Right atrium auricular region (tissue), 2 donors: Measurements from ENCODE around the gene UXT. TPM values are rescaled to one million over a fixed set of nuclear protein-coding genes. Genes with fewer than 3 reads are reported as not detected.
"Not testable (repeated sequence)": the region's sequence is repeated elsewhere in the genome, so short reads cannot be mapped to it uniquely, and the experiment has no call there.

ENCODE experiments used
- DNase-seq: peaks from one replicate; pipeline ENCODE4 v3.0.0-alpha.2; 2019; ENCODE audit warnings: low spot score
- H3K27ac ChIP-seq, 2 donors: fragments of 200-600 bp; sonication (generic); 1 replicate in 1 of 2; 2 replicates in 1 of 2; pipeline ENCODE4 v1.5.1; 2016 to 2019
- H3K27me3 ChIP-seq, 2 donors: fragments of 200-600 bp; sonication (generic); one replicate each; pipeline versions ENCODE4 v1.5.1 to v1.6.0; 2017 to 2019
- H3K36me3 ChIP-seq: fragments of 200-600 bp; sonication (generic); one replicate; pipeline ENCODE4 v1.5.1; 2016
- H3K4me1 ChIP-seq, 2 donors: fragments of 200-600 bp; sonication (generic); one replicate each; pipeline versions ENCODE4 v1.5.1 to v1.6.0; 2017 to 2019
- H3K4me3 ChIP-seq, 2 donors: fragments of 200-600 bp; sonication (generic); 1 replicate in 1 of 2; 2 replicates in 1 of 2; pipeline ENCODE4 v1.5.1; 2017 to 2019; ENCODE audit warnings: mild to moderate bottlenecking in 1 of 2, moderate library complexity in 1 of 2
- H3K9me3 ChIP-seq, 2 donors: fragments of 200-600 bp; sonication (generic); one replicate each; pipeline ENCODE4 v1.5.1; 2019
- CTCF ChIP-seq, 2 donors: fragments of 200-600 bp; sonication (generic); IDR thresholded peaks; one replicate each; pipeline ENCODE4 v1.5.1; 2019; ENCODE audit warnings: antibody characterized with exemption in 2 of 2
- total RNA-seq, 2 donors: library from RNA; depleted of rRNA; stranded (reverse); fragments of >200 nt; gene quantifications; one replicate each; pipeline ENCODE4 v1.1.0, GENCODE V29; 2016

Gene UXT
- total RNA-seq, 2 donors from 2014 or later: 108 to 158 TPM

- no peak for TF ChIP-seq CTCF (IDR thresholded peaks at IDR 0.05)
- DNase-seq: no peak
- no peak overlapping the region for H3K4me3 ChIP-seq
- H3K27ac ChIP-seq: no peak overlapping the region
- H3K36me3 ChIP-seq: no peaks in the 10 kb centered on the region
- H3K9me3 ChIP-seq: no peaks in the 10 kb centered on the region
- H3K4me1 ChIP-seq: no peaks in the 10 kb centered on the region
- no peaks in the 10 kb centered on the region for H3K27me3 ChIP-seq
Measured at GRCh38 chrX:47690175-47690574, 31.2 kb upstream of the UXT start.

DNA sequence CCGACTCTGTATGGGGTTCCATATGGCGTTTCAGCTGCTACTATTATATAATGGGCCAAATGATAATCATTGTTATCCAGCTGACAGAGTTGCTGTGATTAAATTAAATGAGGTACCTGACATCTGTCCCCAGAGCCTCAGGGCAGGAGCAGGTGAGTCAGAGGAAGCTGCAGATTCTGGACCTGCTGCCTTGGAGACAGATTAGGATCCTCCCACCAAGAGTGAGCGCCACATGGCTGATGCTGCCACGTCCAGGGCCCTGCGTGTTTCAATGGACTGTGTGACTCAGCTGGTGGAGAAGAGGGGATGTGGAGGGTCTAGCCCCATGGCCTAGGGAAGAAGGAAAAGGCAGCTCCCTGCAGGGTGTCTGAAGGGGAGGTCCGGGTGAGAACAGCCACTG is 28.3 kb upstream of the UXT start:
- no peaks in the 10 kb centered on the region for H3K4me1 ChIP-seq
- H3K4me3 ChIP-seq: no peak overlapping the region
- no peak for DNase-seq
- no peaks in the 10 kb centered on the region for H3K9me3 ChIP-seq
- H3K27ac ChIP-seq: no peak overlapping the region
- H3K27me3 ChIP-seq: no peaks in the 10 kb centered on the region
- no peak for TF ChIP-seq CTCF (IDR thresholded peaks at IDR 0.05)
- no peaks in the 10 kb centered on the region for H3K36me3 ChIP-seq

- Histone ChIP-seq H3K36me3 (no peaks in the 10 kb centered on the region), H3K4me3 (no peak overlapping the region), H3K27me3 (no peaks in the 10 kb centered on the region), H3K27ac (no peak overlapping the region), H3K4me1 (no peaks in the 10 kb centered on the region), H3K9me3 (no peaks in the 10 kb centered on the region)
- TF ChIP-seq CTCF (IDR thresholded peaks at IDR 0.05): no peak
- DNase-seq: no peak
Measured at GRCh38 chrX:47683829-47684205, 24.8 kb upstream of the UXT start.

GRCh38 chrX:47683184-47683828 is 24.3 kb upstream of the UXT start:
- no peaks in the 10 kb centered on the region for H3K4me1 ChIP-seq
- H3K27me3 ChIP-seq: no peaks in the 10 kb centered on the region
- DNase-seq: no peak
- no peaks in the 10 kb centered on the region for H3K9me3 ChIP-seq
- no peak overlapping the region for H3K27ac ChIP-seq
- TF ChIP-seq CTCF (IDR thresholded peaks at IDR 0.05): no peak
- no peaks in the 10 kb centered on the region for H3K36me3 ChIP-seq
- H3K4me3 ChIP-seq: no peak overlapping the region

DNA sequence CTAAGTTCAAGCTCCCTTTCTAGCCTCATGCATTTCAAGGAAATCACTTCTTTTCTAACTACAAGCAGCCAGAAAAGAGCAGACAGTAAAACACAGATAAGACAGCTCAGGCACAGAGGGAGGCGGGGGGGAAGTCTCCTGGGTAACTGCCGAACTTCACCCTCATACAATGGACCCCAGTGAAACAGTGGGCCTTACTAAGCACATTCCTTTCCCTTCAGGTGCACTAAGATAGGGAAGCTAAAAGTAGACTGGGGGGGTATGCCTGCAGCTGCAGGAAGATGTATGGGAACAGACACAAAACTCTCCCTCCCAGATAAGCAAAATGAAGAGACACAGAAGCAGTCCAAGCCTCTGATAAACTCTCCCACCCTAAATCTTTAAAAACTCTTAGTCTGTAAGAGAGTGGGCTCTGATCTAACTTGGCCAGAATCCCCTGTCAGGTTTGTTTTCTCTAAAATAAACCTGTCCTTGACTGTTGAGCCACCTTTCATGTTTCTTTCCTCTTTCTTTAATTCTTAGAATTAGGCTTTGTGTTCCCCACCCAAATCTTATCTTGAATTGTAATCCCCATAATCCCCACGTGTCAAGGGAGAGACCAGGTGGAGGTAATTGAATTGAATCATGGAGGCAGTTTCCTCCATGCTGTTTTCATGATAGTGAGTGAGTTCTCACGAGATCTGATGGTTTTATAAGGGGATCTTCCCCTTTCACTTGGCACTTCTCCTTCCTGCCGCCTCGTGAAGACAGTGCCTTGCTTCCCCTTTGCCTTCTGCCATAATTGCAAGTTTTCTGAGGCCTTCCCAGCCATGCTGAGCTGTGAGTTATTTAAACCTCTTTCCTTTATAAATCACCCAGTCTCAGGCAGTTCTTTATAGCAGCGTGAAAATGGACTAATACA is 17.2 kb upstream of the UXT start:
- not testable (repeated sequence) for H3K4me3 ChIP-seq, H3K4me1 ChIP-seq, H3K27ac ChIP-seq, H3K27me3 ChIP-seq, H3K9me3 ChIP-seq, DNase-seq, H3K36me3 ChIP-seq

GRCh38 chrX:47674776-47675175 is 15.8 kb upstream of the UXT start:
- no peak for TF ChIP-seq CTCF (IDR thresholded peaks at IDR 0.05)
- no peaks in the 10 kb centered on the region for H3K36me3 ChIP-seq
- H3K27ac ChIP-seq: no peak overlapping the region
- H3K9me3 ChIP-seq: no peaks in the 10 kb centered on the region
- no peaks in the 10 kb centered on the region for H3K4me1 ChIP-seq
- DNase-seq: no peak
- no peak overlapping the region for H3K4me3 ChIP-seq
- no peaks in the 10 kb centered on the region for H3K27me3 ChIP-seq

DNA sequence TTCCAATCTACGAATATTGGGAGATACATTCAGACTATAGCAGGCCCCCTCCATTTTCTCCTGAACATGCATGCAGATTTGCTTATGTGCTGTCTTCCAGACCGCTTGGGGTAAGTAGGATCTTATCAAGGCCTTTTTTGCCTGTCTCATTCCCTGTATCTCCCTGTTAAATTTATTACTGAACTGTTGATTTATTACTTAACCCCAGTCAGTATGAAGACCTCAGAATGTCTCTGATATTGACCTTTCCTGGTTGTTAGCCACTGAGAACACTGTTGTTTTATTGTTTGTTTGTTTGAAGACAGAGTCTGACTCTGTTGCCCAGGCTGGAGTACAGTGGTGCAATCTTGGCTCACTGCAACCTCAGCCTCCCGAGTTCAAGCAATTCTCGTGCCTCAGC is 6.8 kb upstream of the UXT start:
- not testable (repeated sequence) for H3K9me3 ChIP-seq, H3K36me3 ChIP-seq, H3K4me3 ChIP-seq, H3K27ac ChIP-seq, DNase-seq, H3K4me1 ChIP-seq, H3K27me3 ChIP-seq
